HEK293 (cell line): ENCODE measurements around the gene RBM14.
A peak's percentile ranks its signal among the peaks of the same experiment; 100 is the strongest.

Source experiments
- GLIS2 ChIP-seq: fragments of 450-650 bp; formaldehyde crosslinking; IDR thresholded peaks from 2 replicates; pipeline ENCODE4 v1.5.1; 2016; ENCODE audit warnings: missing biosample characterization, missing genetic modification characterization
- MZF1 ChIP-seq: fragments of 450-650 bp; formaldehyde crosslinking; IDR thresholded peaks from 2 replicates; pipeline ENCODE4 v1.5.1; 2017; ENCODE audit warnings: missing biosample characterization, missing genetic modification characterization, borderline replicate concordance
- OSR2 ChIP-seq: fragments of 450-650 bp; formaldehyde crosslinking; IDR thresholded peaks from 2 replicates; pipeline ENCODE4 v1.5.1; 2016; ENCODE audit warnings: missing biosample characterization, missing genetic modification characterization
- SETDB1 ChIP-seq: IDR thresholded peaks from one replicate; pipeline ENCODE4 v1.6.1; 2017; ENCODE audit warnings: mild to moderate bottlenecking, low read length, moderate library complexity, mixed read lengths; ENCODE audit not compliant: insufficient read length
- SP2 ChIP-seq: fragments of 450-650 bp; formaldehyde crosslinking; IDR thresholded peaks from 2 replicates; pipeline ENCODE4 v1.5.1; 2016; ENCODE audit warnings: missing biosample characterization, missing genetic modification characterization
- TCF7L2 ChIP-seq: IDR thresholded peaks from 2 replicates; pipeline ENCODE4 v1.6.1; 2011; ENCODE audit warnings: low read depth, mild to moderate bottlenecking, inconsistent platforms, low read length, moderate library complexity, borderline replicate concordance
- ZBTB6 ChIP-seq: fragments of 450-650 bp; formaldehyde crosslinking; IDR thresholded peaks from 2 replicates; pipeline ENCODE4 v1.5.1; 2017; ENCODE audit warnings: missing biosample characterization, missing genetic modification characterization
- ZFP37 ChIP-seq: fragments of 450-650 bp; formaldehyde crosslinking; IDR thresholded peaks from 2 replicates; pipeline ENCODE4 v1.5.1; 2016; ENCODE audit warnings: missing biosample characterization, missing genetic modification characterization
- ZNF121 ChIP-seq: fragments of 450-650 bp; formaldehyde crosslinking; IDR thresholded peaks from 2 replicates; pipeline ENCODE4 v1.5.1; 2016; ENCODE audit warnings: missing biosample characterization, missing genetic modification characterization
- ZNF138 ChIP-seq: fragments of 450-650 bp; formaldehyde crosslinking; IDR thresholded peaks from 2 replicates; pipeline ENCODE4 v1.5.1; 2016; ENCODE audit warnings: missing biosample characterization, missing genetic modification characterization, borderline replicate concordance
- ZNF155 ChIP-seq: fragments of 450-650 bp; formaldehyde crosslinking; IDR thresholded peaks from 2 replicates; pipeline ENCODE4 v1.5.1; 2016; ENCODE audit warnings: missing biosample characterization, missing genetic modification characterization
- ZNF16 ChIP-seq: fragments of 450-650 bp; formaldehyde crosslinking; IDR thresholded peaks from 2 replicates; pipeline ENCODE4 v1.5.1; 2016; ENCODE audit warnings: low read depth, missing biosample characterization, missing genetic modification characterization
- ZNF223 ChIP-seq: fragments of 450-650 bp; formaldehyde crosslinking; IDR thresholded peaks from 2 replicates; pipeline ENCODE4 v1.5.1; 2016; ENCODE audit warnings: missing biosample characterization, missing genetic modification characterization
- ZNF23 ChIP-seq: fragments of 450-650 bp; formaldehyde crosslinking; IDR thresholded peaks from 2 replicates; pipeline ENCODE4 v1.5.1; 2016; ENCODE audit warnings: missing biosample characterization, missing genetic modification characterization, borderline replicate concordance
- ZNF266 ChIP-seq: fragments of 450-650 bp; formaldehyde crosslinking; IDR thresholded peaks from 2 replicates; pipeline ENCODE4 v1.5.1; 2016; ENCODE audit warnings: missing biosample characterization, missing genetic modification characterization, low read depth
- ZNF280C ChIP-seq: fragments of 450-650 bp; formaldehyde crosslinking; IDR thresholded peaks from 2 replicates; pipeline ENCODE4 v1.5.1; 2016; ENCODE audit warnings: missing biosample characterization, missing genetic modification characterization
- ZNF341 ChIP-seq: fragments of 450-650 bp; formaldehyde crosslinking; IDR thresholded peaks from 2 replicates; pipeline ENCODE4; 2016; ENCODE audit warnings: low read depth, missing biosample characterization, missing genetic modification characterization
- ZNF354C ChIP-seq: fragments of 450-650 bp; formaldehyde crosslinking; IDR thresholded peaks from 2 replicates; pipeline ENCODE4 v1.5.1; 2016; ENCODE audit warnings: missing biosample characterization, missing genetic modification characterization, low read depth, borderline replicate concordance
- ZNF391 ChIP-seq: fragments of 450-650 bp; formaldehyde crosslinking; IDR thresholded peaks from 2 replicates; pipeline ENCODE4 v1.5.1; 2016; ENCODE audit warnings: low read depth, missing biosample characterization, missing genetic modification characterization, borderline replicate concordance
- ZNF398 ChIP-seq: fragments of 450-650 bp; formaldehyde crosslinking; IDR thresholded peaks from 2 replicates; pipeline ENCODE4 v1.5.1; 2017; ENCODE audit warnings: missing biosample characterization, missing genetic modification characterization
- ZNF510 ChIP-seq: fragments of 450-650 bp; formaldehyde crosslinking; IDR thresholded peaks from 2 replicates; pipeline ENCODE4 v1.5.1; 2018; ENCODE audit warnings: mild to moderate bottlenecking, missing genetic modification characterization, missing biosample characterization; ENCODE audit not compliant: insufficient replicate concordance
- ZNF513 ChIP-seq: fragments of 450-650 bp; IDR thresholded peaks from 2 replicates; pipeline ENCODE4 v1.5.1; 2018; ENCODE audit warnings: missing biosample characterization, missing genetic modification characterization
- ZNF544 ChIP-seq: fragments of 450-650 bp; formaldehyde crosslinking; IDR thresholded peaks from 2 replicates; pipeline ENCODE4 v1.5.0; 2017; ENCODE audit warnings: missing biosample characterization, missing genetic modification characterization
- ZNF548 ChIP-seq: fragments of 450-650 bp; formaldehyde crosslinking; IDR thresholded peaks from 2 replicates; pipeline ENCODE4 v1.5.1; 2016; ENCODE audit warnings: missing biosample characterization, missing genetic modification characterization
- ZNF623 ChIP-seq: fragments of 450-650 bp; formaldehyde crosslinking; IDR thresholded peaks from 2 replicates; pipeline ENCODE4 v1.5.1; 2016; ENCODE audit warnings: missing biosample characterization, missing genetic modification characterization
- ZNF670 ChIP-seq: fragments of 450-650 bp; formaldehyde crosslinking; IDR thresholded peaks from 2 replicates; pipeline ENCODE4 v1.5.1; 2016; ENCODE audit warnings: missing biosample characterization, missing genetic modification characterization, low read depth
- ZNF677 ChIP-seq: fragments of 450-650 bp; IDR thresholded peaks from 2 replicates; pipeline ENCODE4 v1.5.0; 2018; ENCODE audit warnings: missing biosample characterization, mild to moderate bottlenecking, missing genetic modification characterization, moderate library complexity
- TF ChIP-seq, protein P1 (sequence below): fragments of 450-650 bp; formaldehyde crosslinking; IDR thresholded peaks from 2 replicates; pipeline ENCODE4 v1.5.1; 2016; ENCODE audit warnings: missing biosample characterization, missing genetic modification characterization
- TF ChIP-seq, protein P2 (sequence below): fragments of 450-650 bp; formaldehyde crosslinking; IDR thresholded peaks from 2 replicates; pipeline ENCODE4 v1.5.1; 2016; ENCODE audit warnings: missing biosample characterization, missing genetic modification characterization
- TF ChIP-seq, protein P3 (sequence below): fragments of 450-650 bp; formaldehyde crosslinking; IDR thresholded peaks from 2 replicates; pipeline ENCODE4 v1.5.1; 2016; ENCODE audit warnings: missing biosample characterization, missing genetic modification characterization

The RBM14 gene

DNA sequence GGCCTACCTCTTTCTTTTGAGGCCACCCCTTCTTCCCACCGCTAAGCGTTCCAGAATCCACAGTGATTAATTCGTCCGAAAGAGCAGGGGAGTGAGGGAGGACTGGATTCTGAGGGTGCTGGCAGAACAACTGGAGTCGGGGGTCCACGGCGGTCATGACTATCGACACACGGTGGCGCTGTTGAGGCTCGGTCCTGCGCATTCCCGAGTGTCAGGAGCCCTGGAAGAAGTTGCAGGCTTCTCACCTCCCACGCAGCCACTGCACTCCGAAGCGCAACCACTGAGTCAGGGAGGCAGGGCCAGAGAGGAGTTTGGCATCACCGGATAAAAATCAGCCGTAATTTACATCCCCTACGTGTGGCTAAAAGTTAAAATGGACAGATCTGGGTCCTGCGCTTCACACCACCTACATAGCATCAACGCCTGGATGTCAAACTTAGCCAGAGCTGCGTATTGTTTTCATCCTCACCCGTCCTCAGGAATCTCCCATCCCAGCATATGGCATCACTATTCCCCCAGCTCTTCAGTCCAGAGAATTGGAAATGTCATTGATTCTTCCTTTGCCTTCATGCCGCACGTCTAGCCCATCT, 37.3 kb upstream of the RBM14 start (continued):
- TF ChIP-seq ZNF513 (tag by site-specific recombination) (no peak), ZNF155 (tag by site-specific recombination) (no peak), SETDB1 (no peak), ZNF138 (no peak), ZNF280C (tag by site-specific recombination) (no peak), ZNF677 (tag by site-specific recombination) (no peak), ZNF391 (tag by site-specific recombination) (no peak), MZF1 (tag by site-specific recombination) (no peak), TCF7L2 (no peak), ZNF266 (tag by site-specific recombination) (no peak), OSR2 (tag by site-specific recombination) (no peak), ZNF341 (tag by site-specific recombination) (no peak), ZNF354C (tag by site-specific recombination) (no peak), ZFP37 (tag by site-specific recombination) (no peak), ZNF544 (tag by site-specific recombination) (no peak), ZNF548 (no peak), ZNF23 (tag by site-specific recombination) (no peak), ZNF223 (tag by site-specific recombination) (no peak), ZBTB6 (tag by site-specific recombination) (no peak), ZNF398 (no peak), ZNF121 (no peak), SP2 (tag by site-specific recombination) (no peak), ZNF16 (tag by site-specific recombination) (no peak), GLIS2 (no peak), ZNF670 (tag by site-specific recombination) (no peak), ZNF510 (no peak), ZNF623 (tag by site-specific recombination) (no peak)
- TF ChIP-seq, protein P1, sequence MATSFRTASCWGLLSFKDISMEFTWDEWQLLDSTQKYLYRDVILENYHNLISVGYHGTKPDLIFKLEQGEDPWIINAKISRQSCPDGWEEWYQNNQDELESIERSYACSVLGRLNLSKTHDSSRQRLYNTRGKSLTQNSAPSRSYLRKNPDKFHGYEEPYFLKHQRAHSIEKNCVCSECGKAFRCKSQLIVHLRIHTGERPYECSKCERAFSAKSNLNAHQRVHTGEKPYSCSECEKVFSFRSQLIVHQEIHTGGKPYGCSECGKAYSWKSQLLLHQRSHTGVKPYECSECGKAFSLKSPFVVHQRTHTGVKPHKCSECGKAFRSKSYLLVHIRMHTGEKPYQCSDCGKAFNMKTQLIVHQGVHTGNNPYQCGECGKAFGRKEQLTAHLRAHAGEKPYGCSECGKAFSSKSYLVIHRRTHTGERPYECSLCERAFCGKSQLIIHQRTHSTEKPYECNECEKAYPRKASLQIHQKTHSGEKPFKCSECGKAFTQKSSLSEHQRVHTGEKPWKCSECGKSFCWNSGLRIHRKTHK (tag by site-specific recombination), result no peak
- TF ChIP-seq, protein P2, sequence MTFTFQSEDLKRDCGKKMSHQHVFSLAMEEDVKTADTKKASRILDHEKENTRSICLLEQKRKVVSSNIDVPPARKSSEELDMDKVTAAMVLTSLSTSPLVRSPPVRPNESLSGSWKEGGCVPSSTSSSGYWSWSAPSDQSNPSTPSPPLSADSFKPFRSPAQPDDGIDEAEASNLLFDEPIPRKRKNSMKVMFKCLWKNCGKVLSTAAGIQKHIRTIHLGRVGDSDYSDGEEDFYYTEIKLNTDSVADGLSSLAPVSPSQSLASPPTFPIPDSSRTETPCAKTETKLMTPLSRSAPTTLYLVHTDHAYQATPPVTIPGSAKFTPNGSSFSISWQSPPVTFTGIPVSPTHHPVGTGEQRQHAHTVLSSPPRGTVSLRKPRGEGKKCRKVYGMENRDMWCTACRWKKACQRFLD, result no peak
- TF ChIP-seq, protein P3, sequence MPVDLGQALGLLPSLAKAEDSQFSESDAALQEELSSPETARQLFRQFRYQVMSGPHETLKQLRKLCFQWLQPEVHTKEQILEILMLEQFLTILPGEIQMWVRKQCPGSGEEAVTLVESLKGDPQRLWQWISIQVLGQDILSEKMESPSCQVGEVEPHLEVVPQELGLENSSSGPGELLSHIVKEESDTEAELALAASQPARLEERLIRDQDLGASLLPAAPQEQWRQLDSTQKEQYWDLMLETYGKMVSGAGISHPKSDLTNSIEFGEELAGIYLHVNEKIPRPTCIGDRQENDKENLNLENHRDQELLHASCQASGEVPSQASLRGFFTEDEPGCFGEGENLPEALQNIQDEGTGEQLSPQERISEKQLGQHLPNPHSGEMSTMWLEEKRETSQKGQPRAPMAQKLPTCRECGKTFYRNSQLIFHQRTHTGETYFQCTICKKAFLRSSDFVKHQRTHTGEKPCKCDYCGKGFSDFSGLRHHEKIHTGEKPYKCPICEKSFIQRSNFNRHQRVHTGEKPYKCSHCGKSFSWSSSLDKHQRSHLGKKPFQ (tag by site-specific recombination), result 0 out of 2 replicates have a peak, but pooled peaks have one; percentile 26
